Activated CD8-positive, alpha-beta memory T cell treated with anti-CD3 and anti-CD28 coated beads, Interleukin-2, amount 50 U/mL, for 1 hour (primary cell): ENCODE data around the gene ZNF799.
"Not testable (repeated sequence)": the region's sequence is repeated elsewhere in the genome, so short reads cannot be mapped to it uniquely, and the experiment has no call there.

Experiments
- DNase-seq: peaks from one replicate; pipeline ENCODE4 v3.0.0-alpha.2; 2020; ENCODE audit errors: extremely low read depth

ZNF799 gene

DNA sequence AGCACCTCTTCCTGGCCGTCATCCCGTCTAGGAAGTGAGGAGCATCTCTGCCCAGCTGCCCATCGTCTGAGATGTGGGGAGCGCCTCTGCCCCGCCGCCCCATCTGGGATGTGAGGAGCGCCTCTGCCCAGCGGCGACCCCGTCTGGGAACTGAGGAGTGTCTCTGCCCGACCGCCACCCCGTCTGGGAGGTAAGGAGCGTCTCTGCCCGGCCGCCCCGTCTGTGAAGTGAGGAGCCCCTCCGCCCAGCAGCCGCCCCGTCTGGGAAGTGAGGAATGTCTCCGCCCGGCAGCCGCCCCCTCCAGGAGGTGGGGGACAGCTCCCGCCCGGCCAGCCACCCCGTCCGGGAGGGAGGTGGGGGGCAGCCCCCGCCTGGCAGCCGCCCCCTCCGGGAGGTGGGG is 38.8 kb downstream of the ZNF799 start:
- DNase-seq = not testable (repeated sequence)

DNA sequence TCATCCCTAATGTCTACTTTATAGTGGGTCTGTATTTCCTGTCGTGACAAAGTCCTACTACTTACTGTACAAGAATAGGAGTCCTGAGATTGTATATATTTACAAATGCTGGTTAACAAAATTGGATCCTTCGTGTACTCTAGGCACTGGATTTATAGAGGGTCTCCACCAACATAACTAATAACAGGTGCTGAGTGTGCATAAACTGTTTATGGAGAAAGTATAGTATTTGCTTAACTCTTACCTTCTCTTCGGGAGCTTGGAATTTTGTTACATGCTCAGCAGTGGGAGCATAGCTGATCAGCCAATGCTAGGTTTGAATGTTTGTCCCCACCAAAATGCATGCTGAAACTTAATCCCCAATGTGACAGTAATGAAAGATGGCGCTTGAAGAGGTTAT is 47.7 kb downstream of the ZNF799 start:
- DNase-seq = no peak

DNA sequence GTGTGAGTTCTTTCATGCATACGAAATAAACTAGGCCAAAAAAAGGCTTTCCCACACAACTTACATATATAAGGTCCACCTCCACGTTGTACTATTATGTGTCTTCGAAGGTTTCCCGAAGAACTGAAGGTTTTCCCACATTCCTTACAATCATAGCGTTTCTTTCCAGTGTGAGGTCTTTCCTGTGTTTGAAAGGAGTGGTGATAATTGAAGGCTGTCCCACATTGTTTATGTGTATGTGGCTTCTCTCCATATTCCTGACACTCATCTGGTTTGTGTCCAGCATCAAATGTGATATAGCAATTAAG is 50.2 kb downstream of the ZNF799 start:
- DNase-seq = no peak

DNA sequence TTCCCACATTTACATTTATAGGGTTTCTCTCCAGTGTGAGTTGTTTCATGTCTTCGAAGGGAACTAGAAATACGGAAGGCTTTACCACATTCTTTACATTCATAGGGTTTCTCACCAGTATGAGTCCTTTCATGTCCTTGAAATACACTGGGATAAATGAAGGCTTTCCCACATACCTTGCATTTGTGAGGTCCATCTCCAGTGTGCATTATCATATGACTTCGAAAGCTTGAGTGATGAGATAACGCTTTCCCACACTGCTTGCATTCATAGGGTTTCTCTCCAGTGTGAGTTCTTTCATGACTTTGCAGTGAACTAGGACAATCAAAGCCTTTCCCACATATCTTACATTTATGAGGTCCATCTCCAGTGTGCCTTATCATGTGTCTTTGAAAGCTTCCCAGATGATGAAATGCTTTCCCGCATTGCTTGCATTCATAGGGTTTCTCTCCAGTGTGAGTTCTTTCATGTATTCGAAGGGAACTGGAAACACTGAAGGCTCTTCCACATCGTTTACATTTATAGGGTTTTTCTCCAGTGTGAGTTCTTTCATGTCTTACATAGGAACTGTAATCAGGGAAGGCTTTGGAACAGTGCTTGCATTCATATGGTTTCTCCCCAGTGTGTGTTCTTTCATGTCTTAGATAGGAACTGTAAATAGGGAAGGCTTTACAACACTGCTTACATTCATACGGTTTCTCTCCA is 50.7 kb downstream of the ZNF799 start:
- no peak for DNase-seq

DNA sequence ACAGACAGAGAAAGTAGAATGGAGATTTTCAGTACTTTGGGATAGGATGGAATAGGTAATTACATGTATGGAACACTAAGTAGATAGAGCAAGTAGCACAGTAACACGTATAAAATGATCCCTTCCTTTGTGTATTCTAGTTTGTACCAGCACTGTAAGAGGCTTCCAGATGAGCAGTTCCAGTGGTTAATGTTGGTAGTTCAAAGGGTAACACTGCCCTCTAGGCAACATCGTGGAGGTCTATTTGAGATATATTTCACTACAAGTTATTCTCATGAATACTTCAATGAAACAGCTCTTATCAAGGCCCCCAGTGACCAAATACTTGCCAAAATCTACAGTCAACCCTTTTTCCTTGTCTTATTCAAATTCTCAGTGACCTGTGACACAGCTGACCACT is 54.2 kb downstream of the ZNF799 start:
- DNase-seq = no peak

DNA sequence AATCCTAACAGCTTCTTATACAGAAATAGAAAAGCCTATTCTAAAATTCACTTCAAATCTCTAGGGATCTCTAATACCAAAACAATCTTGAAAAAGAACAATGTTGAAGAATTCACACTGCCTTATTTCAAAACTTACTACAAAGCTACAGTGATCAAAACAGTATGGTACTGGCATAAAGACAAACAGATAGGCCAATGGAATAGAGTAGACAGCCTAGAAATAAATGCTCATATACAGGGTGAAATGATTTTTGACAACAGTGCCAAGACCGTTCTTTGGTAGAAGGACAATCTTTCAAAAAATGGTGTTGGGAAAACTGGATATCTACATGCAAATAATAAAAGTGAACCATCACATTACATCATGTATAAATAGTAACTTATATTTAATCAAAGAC is 55.9 kb downstream of the ZNF799 start:
- DNase-seq = no peak
